Panc1 (cell line): ENCODE results near the gene SORL1-AS1.
A peak's percentile ranks its signal among the peaks of the same experiment; 100 is the strongest.

ENCODE experiments used
- ATAC-seq: fragments of 200-7000 bp; cut with Tn5 transposase; 2 replicates; pipeline ENCODE4 v1.9.1; 2020; ENCODE audit warnings: mild to moderate bottlenecking, moderate library complexity
- BruUV-seq: library from RNA; stranded (reverse); fragments of 400-500 nt; replicated peaks from 2 replicates; lab custom pipeline; 2021; lab: Mats Ljungman, UMichigan
- CTCF ChIA-PET: fragments of 300-600 bp; sonication (Branson Sonifier 250); formaldehyde crosslinking; loops from one replicate; lab custom pipeline; 2022; ENCODE audit warnings: antibody characterized with exemption; lab: Charles Lee
- POLR2A ChIA-PET: fragments of 300-600 bp; sonication (Branson Sonifier 250); formaldehyde crosslinking; loops from one replicate; lab custom pipeline; 2022; ENCODE audit warnings: antibody characterized with exemption; lab: Charles Lee
- DNase-seq: peaks from one replicate; pipeline ENCODE4 v3.0.0-alpha.2; 2010; ENCODE audit warnings: low read depth, low spot score
- H3K27ac ChIP-seq: 2 replicates; pipeline ENCODE4 v1.5.1; 2011; ENCODE audit warnings: mild to moderate bottlenecking, low read length, inconsistent platforms
- H3K27me3 ChIP-seq: fragments of 200-500 bp; sonication (Bioruptor generic); 2 replicates; pipeline ENCODE4 v1.6.0; 2014; ENCODE audit warnings: low read length, inconsistent platforms; ENCODE audit not compliant: control insufficient read depth, insufficient read depth
- H3K36me3 ChIP-seq: fragments of 200-500 bp; sonication (Bioruptor generic); 2 replicates; pipeline ENCODE4 v1.5.1; 2014; ENCODE audit warnings: inconsistent platforms, mild to moderate bottlenecking, low read length, moderate library complexity; ENCODE audit not compliant: control insufficient read depth, insufficient read depth
- H3K4me1 ChIP-seq: 2 replicates; pipeline ENCODE4 v1.5.1; 2011; ENCODE audit warnings: inconsistent platforms, mild to moderate bottlenecking, low read length, moderate library complexity; ENCODE audit not compliant: control insufficient read depth, insufficient read depth
- H3K4me3 ChIP-seq, 2 experiments: 2 replicates each; pipeline ENCODE4 v1.5.1; 2011 to 2012; ENCODE audit warnings: low read depth in 2 of 2, low read length in 2 of 2, mild to moderate bottlenecking in 2 of 2, inconsistent platforms in 1 of 2, moderate library complexity in 1 of 2
- H3K9me3 ChIP-seq: fragments of 200-500 bp; sonication (Bioruptor generic); 2 replicates; pipeline ENCODE4 v1.5.1; 2014; ENCODE audit warnings: low read depth, mild to moderate bottlenecking, inconsistent platforms, low read length, moderate library complexity; ENCODE audit not compliant: control insufficient read depth, insufficient read depth
- POLR2AphosphoS5 ChIP-seq: IDR thresholded peaks from 2 replicates; pipeline ENCODE4 v1.6.1; 2012; ENCODE audit warnings: mild to moderate bottlenecking, low read depth, low read length, moderate library complexity
- SIN3A ChIP-seq: IDR thresholded peaks from 2 replicates; pipeline ENCODE4 v1.6.1; 2012; ENCODE audit warnings: low read depth, mild to moderate bottlenecking, low read length, moderate library complexity, borderline replicate concordance; ENCODE audit not compliant: insufficient read depth
- TCF7L2 ChIP-seq: IDR thresholded peaks from 2 replicates; pipeline ENCODE4 v1.6.1; 2011; ENCODE audit warnings: mild to moderate bottlenecking, low read depth, low read length, inconsistent platforms
- in situ Hi-C: cut with HindIII; loops from 2 replicates; pipeline ENCODE4 v1.10.0; 2016; ENCODE audit warnings: low sequenced_read_pairs, low pct_unique_long_range_greater_than_20kb
- intact Hi-C: fragments of 100-400 bp; cut with micrococcal nuclease; formaldehyde crosslinking; loops from one replicate; pipeline ENCODE4 v1.10.0; 2022; ENCODE audit not compliant: unreplicated experiment
- TF ChIP-seq, protein P1 (sequence below): fragments of 450-650 bp; IDR thresholded peaks from 2 replicates; pipeline ENCODE4 v1.5.1; 2017; ENCODE audit warnings: mild to moderate bottlenecking
- TF ChIP-seq, protein P2 (sequence below), 2 experiments: IDR thresholded peaks; 2 replicates each; pipeline ENCODE4 v1.6.1; 2011 to 2012; ENCODE audit warnings: low read depth in 2 of 2, control low read depth in 1 of 2, low read length in 1 of 2, mild to moderate bottlenecking in 1 of 2, moderate library complexity in 1 of 2; ENCODE audit not compliant: insufficient read depth in 1 of 2

Gene SORL1-AS1

DNA sequence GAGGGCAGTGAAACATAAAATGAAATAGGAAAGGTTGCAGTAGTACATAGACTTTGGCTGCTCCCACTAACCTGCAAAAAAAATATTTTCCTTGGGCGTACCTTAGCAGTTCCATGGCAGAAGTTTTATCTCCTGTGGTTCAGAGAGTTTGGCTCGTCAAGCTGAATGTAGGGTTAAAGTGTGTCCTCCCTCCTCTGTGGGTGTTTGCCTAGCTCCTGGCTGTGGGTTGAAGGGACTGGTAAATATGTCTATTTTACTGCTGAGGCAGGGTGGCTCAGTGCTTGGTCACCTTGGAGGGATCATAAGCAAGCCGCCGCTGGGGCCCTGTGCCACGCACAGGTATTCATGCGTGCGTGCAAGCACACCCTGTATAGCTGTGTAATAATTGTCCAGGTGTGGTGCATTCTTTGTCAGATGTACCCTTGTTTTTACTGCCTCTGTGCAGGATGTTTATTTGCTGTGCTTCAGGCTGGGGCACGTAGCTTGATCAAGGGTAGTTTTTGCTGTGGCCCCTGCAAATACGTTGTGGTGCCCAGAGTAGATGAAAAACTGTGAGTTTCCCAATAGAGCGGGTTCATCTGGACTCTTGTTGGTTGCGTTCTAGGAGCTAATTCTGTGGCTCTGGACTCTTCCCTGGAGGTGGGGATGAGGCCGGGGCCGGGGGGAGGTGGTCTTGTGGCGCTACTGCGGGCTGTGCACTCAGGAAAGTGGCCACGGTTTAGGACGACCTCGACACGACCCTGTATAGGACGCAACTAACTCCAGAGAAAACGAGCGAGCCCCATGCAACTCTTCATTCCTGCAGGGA is 1.4 kb downstream of the SORL1-AS1 start:
- TF ChIP-seq TCF7L2: no peak
- TF ChIP-seq, protein P1, sequence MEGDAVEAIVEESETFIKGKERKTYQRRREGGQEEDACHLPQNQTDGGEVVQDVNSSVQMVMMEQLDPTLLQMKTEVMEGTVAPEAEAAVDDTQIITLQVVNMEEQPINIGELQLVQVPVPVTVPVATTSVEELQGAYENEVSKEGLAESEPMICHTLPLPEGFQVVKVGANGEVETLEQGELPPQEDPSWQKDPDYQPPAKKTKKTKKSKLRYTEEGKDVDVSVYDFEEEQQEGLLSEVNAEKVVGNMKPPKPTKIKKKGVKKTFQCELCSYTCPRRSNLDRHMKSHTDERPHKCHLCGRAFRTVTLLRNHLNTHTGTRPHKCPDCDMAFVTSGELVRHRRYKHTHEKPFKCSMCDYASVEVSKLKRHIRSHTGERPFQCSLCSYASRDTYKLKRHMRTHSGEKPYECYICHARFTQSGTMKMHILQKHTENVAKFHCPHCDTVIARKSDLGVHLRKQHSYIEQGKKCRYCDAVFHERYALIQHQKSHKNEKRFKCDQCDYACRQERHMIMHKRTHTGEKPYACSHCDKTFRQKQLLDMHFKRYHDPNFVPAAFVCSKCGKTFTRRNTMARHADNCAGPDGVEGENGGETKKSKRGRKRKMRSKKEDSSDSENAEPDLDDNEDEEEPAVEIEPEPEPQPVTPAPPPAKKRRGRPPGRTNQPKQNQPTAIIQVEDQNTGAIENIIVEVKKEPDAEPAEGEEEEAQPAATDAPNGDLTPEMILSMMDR: no peak
- no peak for TF ChIP-seq POLR2AphosphoS5
- no peak for TF ChIP-seq SIN3A
- TF ChIP-seq, protein P2, sequence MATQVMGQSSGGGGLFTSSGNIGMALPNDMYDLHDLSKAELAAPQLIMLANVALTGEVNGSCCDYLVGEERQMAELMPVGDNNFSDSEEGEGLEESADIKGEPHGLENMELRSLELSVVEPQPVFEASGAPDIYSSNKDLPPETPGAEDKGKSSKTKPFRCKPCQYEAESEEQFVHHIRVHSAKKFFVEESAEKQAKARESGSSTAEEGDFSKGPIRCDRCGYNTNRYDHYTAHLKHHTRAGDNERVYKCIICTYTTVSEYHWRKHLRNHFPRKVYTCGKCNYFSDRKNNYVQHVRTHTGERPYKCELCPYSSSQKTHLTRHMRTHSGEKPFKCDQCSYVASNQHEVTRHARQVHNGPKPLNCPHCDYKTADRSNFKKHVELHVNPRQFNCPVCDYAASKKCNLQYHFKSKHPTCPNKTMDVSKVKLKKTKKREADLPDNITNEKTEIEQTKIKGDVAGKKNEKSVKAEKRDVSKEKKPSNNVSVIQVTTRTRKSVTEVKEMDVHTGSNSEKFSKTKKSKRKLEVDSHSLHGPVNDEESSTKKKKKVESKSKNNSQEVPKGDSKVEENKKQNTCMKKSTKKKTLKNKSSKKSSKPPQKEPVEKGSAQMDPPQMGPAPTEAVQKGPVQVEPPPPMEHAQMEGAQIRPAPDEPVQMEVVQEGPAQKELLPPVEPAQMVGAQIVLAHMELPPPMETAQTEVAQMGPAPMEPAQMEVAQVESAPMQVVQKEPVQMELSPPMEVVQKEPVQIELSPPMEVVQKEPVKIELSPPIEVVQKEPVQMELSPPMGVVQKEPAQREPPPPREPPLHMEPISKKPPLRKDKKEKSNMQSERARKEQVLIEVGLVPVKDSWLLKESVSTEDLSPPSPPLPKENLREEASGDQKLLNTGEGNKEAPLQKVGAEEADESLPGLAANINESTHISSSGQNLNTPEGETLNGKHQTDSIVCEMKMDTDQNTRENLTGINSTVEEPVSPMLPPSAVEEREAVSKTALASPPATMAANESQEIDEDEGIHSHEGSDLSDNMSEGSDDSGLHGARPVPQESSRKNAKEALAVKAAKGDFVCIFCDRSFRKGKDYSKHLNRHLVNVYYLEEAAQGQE (IDR thresholded peaks at IDR 0.05; ENCODE audit: insufficient read depth in 1 of 2, low read depth in 2 of 2, low read length in 1 of 2): no peak
- Histone ChIP-seq H3K27me3 (no peaks in the 10 kb centered on the region), H3K27ac (peak overlapping the region; percentile 70), H3K4me1 (peaks cover 28% of the 10 kb centered on the region), H3K36me3 (no peaks in the 10 kb centered on the region), H3K9me3 (no peaks in the 10 kb centered on the region), H3K4me3 (peak overlapping the region; percentile 76 to 98)
- in situ Hi-C loops: no loop called here
- BruUV-seq: no TSS peak
- POLR2A ChIA-PET: interaction anchor here (1.4 kb wide), 1 partner anchor 13 kb away, joined by 4 read pairs; no protein-coding TSS in a partner anchor
- CTCF ChIA-PET: interaction anchor here (0.5 to 2.1 kb wide), 3 partner anchors 15 to 42 kb away, joined by 5 to 9 read pairs (median 6); no protein-coding TSS in a partner anchor
- ATAC-seq (peak; percentile 1; the same call in 1 of the 2 replicates), DNase-seq (no peak)
- intact Hi-C loops: no loop called here

DNA sequence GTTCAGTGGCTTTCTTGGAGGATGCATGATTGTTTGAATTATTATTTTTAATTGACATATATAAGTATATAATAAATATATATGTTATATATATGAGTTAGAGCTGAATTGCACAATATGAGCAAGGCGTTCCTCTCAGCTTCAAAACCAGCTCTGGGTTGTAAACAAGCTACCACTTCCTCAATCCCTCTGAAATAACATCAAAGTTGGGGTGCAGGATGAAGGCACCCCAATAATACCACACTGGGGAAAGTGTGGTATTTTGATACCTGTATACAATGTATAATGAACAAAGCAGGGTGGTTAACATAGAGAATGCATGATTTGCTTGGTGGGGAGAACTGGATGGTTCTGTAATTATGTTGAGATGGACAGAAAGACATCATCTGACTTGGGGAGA is 2.4 kb downstream of the SORL1-AS1 start:
- Histone ChIP-seq H3K9me3 (no peaks in the 10 kb centered on the region), H3K27me3 (no peaks in the 10 kb centered on the region), H3K4me1 (peaks cover 28% of the 10 kb centered on the region), H3K4me3 (no peak overlapping the region), H3K27ac (no peak overlapping the region), H3K36me3 (no peaks in the 10 kb centered on the region)
- ChIA-PET CTCF (interaction anchor here (0.5 kb wide), 1 partner anchor 15 kb away, joined by 5 read pairs; no protein-coding TSS in a partner anchor), POLR2A (interaction anchor here (0.6 to 1.4 kb wide), 2 partner anchors 14 to 1645 kb away, joined by 4 read pairs; no protein-coding TSS in a partner anchor)
- intact Hi-C loops (no loop called here), in situ Hi-C loops (no loop called here)
- DNase-seq (no peak), ATAC-seq (no peak)
- no TSS peak for BruUV-seq
- TF ChIP-seq POLR2AphosphoS5 (no peak), SIN3A (no peak), TCF7L2 (no peak)
- TF ChIP-seq, protein P1: no peak
- TF ChIP-seq, protein P2 (IDR thresholded peaks at IDR 0.05; ENCODE audit: insufficient read depth in 1 of 2, low read depth in 2 of 2, low read length in 1 of 2): no peak
